Regular cardiac myocyte (primary cell): ENCODE measurements around the gene GRIN2D. TPM values are rescaled to one million over a fixed set of nuclear protein-coding genes. Genes with fewer than 3 reads are reported as not detected.

Experiments used
- total RNA-seq: library from RNA; depleted of rRNA; stranded (reverse); fragments of >200 nt; gene quantifications from 2 replicates; pipeline ENCODE4 v1.2.3, GENCODE V29; 2014

Gene GRIN2D
- 0.28 and 0.38 TPM in 2 replicates for total RNA-seq

GRCh38 chr19:48393559-48394330, at the start of gene GRIN2D:
GRIN2D (plus strand) TSS chr19:48393668; CDS start chr19:48398393, 4,725 bp downstream.

GRCh38 chr19:48363810-48364597, 29.5 kb upstream of the GRIN2D start, which contains the start of the genes SYNGR4 and TMEM143:
SYNGR4 (plus strand) TSS chr19:48364367; CDS start chr19:48365843, 1,476 bp downstream.
TMEM143 (minus strand) TSS chr19:48363940; CDS start chr19:48363920, 20 bp downstream.

GRCh38 chr19:48391100-48392005, 2.1 kb upstream of the GRIN2D start, which contains the start of gene KDELR1:
KDELR1 (minus strand) TSS chr19:48391551; CDS start chr19:48391358, 193 bp downstream.

Other genes starting within 250 kb of the GRIN2D start
- 13.5 and 49.5 TPM in 2 replicates for gene LIG1, start 223.3 kb upstream of the GRIN2D start, total RNA-seq
- 1.4 and 1.5 TPM in 2 replicates for gene ZSWIM9, start 223.0 kb upstream of the GRIN2D start, total RNA-seq
- 17.5 and 18.0 TPM in 2 replicates for gene CARD8, start 137.8 kb upstream of the GRIN2D start, total RNA-seq
- gene ZNF114, start 123.6 kb upstream of the GRIN2D start, total RNA-seq = 0.38 and 1.1 TPM in 2 replicates
- 114 and 165 TPM in 2 replicates for gene EMP3, start 68.1 kb upstream of the GRIN2D start, total RNA-seq
- 2.0 and 2.3 TPM in 2 replicates for gene TMEM143, start 29.7 kb upstream of the GRIN2D start, total RNA-seq
- gene SYNGR4, start 29.3 kb upstream of the GRIN2D start, total RNA-seq = not detected in 2 replicates
- gene KDELR1, start 2.1 kb upstream of the GRIN2D start, total RNA-seq = 52.1 and 70.2 TPM in 2 replicates
- gene GRWD1, start 52.3 kb downstream of the GRIN2D start, total RNA-seq = 20.9 and 61.7 TPM in 2 replicates
- gene KCNJ14, start 61.9 kb downstream of the GRIN2D start, total RNA-seq = 0.28 and 0.38 TPM in 2 replicates
- 18.6 and 50.0 TPM in 2 replicates for gene CYTH2, start 75.7 kb downstream of the GRIN2D start, total RNA-seq
- not detected in 2 replicates for gene LMTK3, start 118.2 kb downstream of the GRIN2D start, total RNA-seq
- gene SULT2B1, start 158.5 kb downstream of the GRIN2D start, total RNA-seq = 0.28 TPM in 1 of 2 replicates, not detected in the other
- not detected in 2 replicates for gene SPACA4, start 213.1 kb downstream of the GRIN2D start, total RNA-seq
- 0.56 and 0.58 TPM in 2 replicates for gene FAM83E, start 221.4 kb downstream of the GRIN2D start, total RNA-seq
- gene RPL18, start 225.5 kb downstream of the GRIN2D start, total RNA-seq = 2,069 and 2,218 TPM in 2 replicates
- gene SPHK2, start 225.8 kb downstream of the GRIN2D start, total RNA-seq = 5.1 and 6.9 TPM in 2 replicates
- gene DBP, start 243.7 kb downstream of the GRIN2D start, total RNA-seq = 1.3 and 6.2 TPM in 2 replicates